Esophagus squamous epithelium (tissue), 4 donors: ENCODE measurements around the gene MAML3.

Source experiments
- CTCF ChIP-seq, 6 experiments: fragments of 450-650 bp in 4 of 6; fragments of 200-600 bp in 2 of 6; sonication (generic) in 2 of 6; IDR thresholded peaks; one replicate each; pipeline ENCODE4 v1.5.1; 2016 to 2019; ENCODE audit warnings: antibody characterized with exemption in 6 of 6, mild to moderate bottlenecking in 4 of 6, moderate library complexity in 4 of 6
- POLR2A ChIP-seq, 4 donors: fragments of 450-650 bp; IDR thresholded peaks; one replicate each; pipeline ENCODE4 v1.6.1; 2017; ENCODE audit warnings: antibody characterized with exemption in 4 of 4, mild to moderate bottlenecking in 4 of 4, moderate library complexity in 3 of 4

- TF ChIP-seq CTCF (IDR thresholded peaks at IDR 0.05) (peak in 2 of 6 experiments; percentile 24 to 47), POLR2A (IDR thresholded peaks at IDR 0.05) (no peak)
These were observed 278.6 kb downstream of the MAML3 start for GRCh38 chr4:139875411-139875825.
